Measurements from ENCODE around the gene ADH1C.

Gene ADH1C

DNA sequence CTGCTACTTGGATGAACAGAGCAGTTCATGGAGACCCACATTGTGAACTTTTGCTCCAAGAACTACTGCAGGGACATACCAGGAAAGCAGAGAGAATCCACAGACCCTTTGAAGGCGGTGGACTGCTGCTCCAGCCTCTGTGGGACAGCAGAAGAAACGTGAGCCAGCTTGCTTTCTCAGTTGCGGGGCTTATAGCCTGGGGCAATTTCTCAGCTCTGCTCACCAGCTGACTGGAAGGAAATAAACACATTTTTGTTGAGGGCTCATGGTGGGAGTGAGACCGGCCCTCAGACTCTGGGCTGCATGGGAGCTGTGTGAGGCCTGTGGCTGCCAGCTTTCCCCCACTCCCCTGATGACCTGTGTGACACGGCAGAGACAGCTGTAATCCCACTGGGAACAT lies 59.2 kb downstream of the ADH1C start:
- DNase-seq: no peak

DNA sequence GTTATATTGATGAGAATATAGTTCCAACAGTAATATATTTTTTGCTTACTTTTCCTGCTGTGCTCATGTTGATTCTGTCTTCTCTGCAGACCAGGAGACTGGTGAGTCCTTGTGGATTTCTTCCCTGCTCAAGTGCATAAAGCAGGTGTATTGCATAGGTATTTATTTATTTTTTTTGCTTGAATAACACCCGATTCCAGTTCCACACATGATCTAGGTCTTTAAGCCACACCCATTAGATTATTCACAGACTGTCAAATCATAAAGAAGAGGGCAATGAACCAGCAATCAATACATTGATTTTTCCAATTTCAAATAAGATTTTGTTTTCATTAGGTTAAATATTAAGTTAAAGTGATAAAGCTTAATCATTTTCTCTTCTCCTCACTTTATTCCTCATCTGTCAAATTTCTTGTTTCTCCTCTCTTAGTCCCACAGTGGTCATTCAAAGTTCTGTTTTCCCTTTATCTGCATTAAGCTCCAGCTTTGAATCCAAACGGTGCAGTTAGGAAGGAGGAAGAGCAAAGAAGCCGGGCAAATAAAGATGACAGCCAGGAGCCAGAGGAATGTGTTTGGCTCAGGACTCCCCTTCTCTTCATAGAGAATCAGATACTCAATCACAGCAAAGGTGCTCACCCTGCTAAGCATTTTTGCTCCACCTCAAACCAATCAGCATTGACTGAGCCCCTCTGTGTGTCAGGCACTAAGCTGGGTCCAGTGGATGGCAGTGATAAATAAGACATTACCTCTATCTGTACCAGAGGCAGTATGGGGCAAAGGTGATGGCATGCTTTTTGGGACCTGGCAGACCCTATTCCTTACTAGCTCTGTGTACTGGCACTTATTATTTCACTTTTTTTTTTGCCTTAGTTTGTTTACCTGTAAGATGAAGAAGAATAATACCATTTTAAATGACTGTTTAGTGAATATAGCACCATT lies 61.4 kb downstream of the ADH1C start, which contains the start of gene ADH1A:
Gene ADH1A, minus strand, starts transcription at position 138 of the 939 bp plus-strand sequence. Its CDS starts 71 bp downstream, at position 67.
- DNase-seq: no peak
